ENCODE results near the gene GPBAR1. TPM values are rescaled to one million over a fixed set of nuclear protein-coding genes. Genes with fewer than 3 reads are reported as not detected.

GPBAR1 gene
- total RNA-seq, result 0.20 TPM in 1 of 2 replicates, not detected in the other

GRCh38 chr2:218260742-218261422 lies at the start of gene GPBAR1:
Gene GPBAR1 (plus strand): TSS chr2:218261015. CDS start chr2:218262725, 1,710 bp downstream.

GRCh38 chr2:218216674-218217359 lies 44.0 kb upstream of the GPBAR1 start, which contains the start of gene ARPC2:
Gene ARPC2 (plus strand): TSS chr2:218217189. CDS start chr2:218217471, 282 bp downstream.

GRCh38 chr2:218269900-218270720 lies 9.3 kb downstream of the GPBAR1 start, which contains the start of the genes AAMP and PNKD:
Gene AAMP (minus strand): TSS chr2:218270137. CDS start chr2:218270086, 51 bp downstream.
Gene PNKD (plus strand): TSS chr2:218270519. CDS start chr2:218270536, 17 bp downstream.

GRCh38 chr2:218292048-218293014 lies 31.5 kb downstream of the GPBAR1 start, which contains the start of gene TMBIM1:
Gene TMBIM1 (minus strand): TSS chr2:218292503. CDS start chr2:218282141, 10,362 bp downstream.

Other genes starting within 250 kb of the GPBAR1 start
- gene RUFY4, start 191.8 kb upstream of the GPBAR1 start, total RNA-seq, result not detected in 2 replicates
- gene CXCR2, start 135.0 kb upstream of the GPBAR1 start, total RNA-seq, result not detected in 2 replicates
- gene CXCR1, start 94.1 kb upstream of the GPBAR1 start, total RNA-seq, result not detected in 2 replicates
- 299 and 362 TPM in 2 replicates for gene ARPC2, start 43.8 kb upstream of the GPBAR1 start, total RNA-seq
- gene AAMP, start 9.1 kb downstream of the GPBAR1 start, total RNA-seq, result 108 and 115 TPM in 2 replicates
- 17.8 and 28.3 TPM in 2 replicates for gene PNKD, start 9.5 kb downstream of the GPBAR1 start, total RNA-seq
- gene TMBIM1, start 31.5 kb downstream of the GPBAR1 start, total RNA-seq, result 125 and 138 TPM in 2 replicates
- not detected in 2 replicates for gene CATIP, start 95.8 kb downstream of the GPBAR1 start, total RNA-seq
- gene SLC11A1, start 121.3 kb downstream of the GPBAR1 start, total RNA-seq, result under 0.01 and 0.20 TPM in 2 replicates
- gene CTDSP1, start 138.9 kb downstream of the GPBAR1 start, total RNA-seq, result 46.7 and 54.5 TPM in 2 replicates
- under 0.01 TPM in 1 of 2 replicates, not detected in the other for gene VIL1, start 158.1 kb downstream of the GPBAR1 start, total RNA-seq